Upper lobe of left lung (tissue), 6 donors: Measurements from ENCODE around the gene PSTK. TPM values are rescaled to one million over a fixed set of nuclear protein-coding genes. Genes with fewer than 3 reads are reported as not detected.

ENCODE experiments used
- ATAC-seq, 2 donors: fragments of 200-7000 bp; cut with Tn5 transposase; one replicate each; pipeline ENCODE4 v1.9.1; 2022; ENCODE audit warnings: mild to moderate bottlenecking in 2 of 2, moderate library complexity in 2 of 2; ENCODE audit not compliant: low FRiP score in 2 of 2
- DNase-seq, 2 donors: peaks; one replicate each; pipeline ENCODE4 v3.0.0-alpha.2; 2019 to 2020
- H3K27ac ChIP-seq, 4 donors: fragments of 200-600 bp; sonication (generic); one replicate each; pipeline ENCODE4 v1.5.1; 2016 to 2019
- H3K27me3 ChIP-seq, 4 donors: fragments of 200-600 bp; sonication (generic); one replicate each; pipeline ENCODE4 v1.5.1; 2017 to 2019
- H3K36me3 ChIP-seq, 4 donors: fragments of 200-600 bp; sonication (generic); one replicate each; pipeline ENCODE4 v1.5.1; 2016 to 2019
- H3K4me1 ChIP-seq, 4 donors: fragments of 200-600 bp; sonication (generic); one replicate each; pipeline ENCODE4 v1.5.1; 2018 to 2019
- H3K4me3 ChIP-seq, 4 donors: fragments of 200-600 bp; sonication (generic); one replicate each; pipeline ENCODE4 v1.5.1; 2017 to 2019; ENCODE audit warnings: mild to moderate bottlenecking in 2 of 4, moderate library complexity in 1 of 4
- H3K9me3 ChIP-seq, 4 donors: fragments of 200-600 bp; sonication (generic); one replicate each; pipeline ENCODE4 v1.5.1; 2018 to 2019
- CTCF ChIP-seq, 6 experiments: fragments of 450-650 bp in 4 of 6; fragments of 200-600 bp in 2 of 6; sonication (generic) in 2 of 6; IDR thresholded peaks; one replicate each; pipeline ENCODE4 v1.5.1; 2016 to 2019; ENCODE audit warnings: antibody characterized with exemption in 6 of 6
- EP300 ChIP-seq, 4 donors: sonication (generic); formaldehyde crosslinking; IDR thresholded peaks; one replicate each; pipeline ENCODE4 v1.5.1; 2017; ENCODE audit warnings: antibody characterized with exemption in 4 of 4, control low read depth in 2 of 4
- POLR2A ChIP-seq, 4 donors: fragments of 450-650 bp; IDR thresholded peaks; one replicate each; pipeline ENCODE4 v1.5.1; 2016 to 2017; ENCODE audit warnings: antibody characterized with exemption in 4 of 4, mild to moderate bottlenecking in 2 of 4
- POLR2AphosphoS5 ChIP-seq, 2 donors: sonication (generic); formaldehyde crosslinking; IDR thresholded peaks; one replicate each; pipeline ENCODE4 v1.5.1; 2017; ENCODE audit warnings: antibody characterized with exemption in 2 of 2
- WGBS, 2 donors: methylation state at CpG; one replicate each; pipeline ENCODE4 v1.1.5; 2017 to 2018; 5-methylcytosine and 5-hydroxymethylcytosine counted together
- total RNA-seq, 6 donors: library from RNA; depleted of rRNA in 4 of 6; stranded (reverse); fragments of >200 nt in 4 of 6; gene quantifications; one replicate each; pipeline versions ENCODE4 v1.1.0 to v1.2.1, GENCODE V29; 2016 to 2021
- donor health status: DM: no; HTN: no; CAD: no; lungs with moderate emphysema.
- donor health status: DM: no; HTN: yes; CAD: no; lungs with severe emphysema.

The PSTK gene
- total RNA-seq, 6 donors from 2014 or later: 1.4 to 6.2 (median 3.7) TPM

DNA sequence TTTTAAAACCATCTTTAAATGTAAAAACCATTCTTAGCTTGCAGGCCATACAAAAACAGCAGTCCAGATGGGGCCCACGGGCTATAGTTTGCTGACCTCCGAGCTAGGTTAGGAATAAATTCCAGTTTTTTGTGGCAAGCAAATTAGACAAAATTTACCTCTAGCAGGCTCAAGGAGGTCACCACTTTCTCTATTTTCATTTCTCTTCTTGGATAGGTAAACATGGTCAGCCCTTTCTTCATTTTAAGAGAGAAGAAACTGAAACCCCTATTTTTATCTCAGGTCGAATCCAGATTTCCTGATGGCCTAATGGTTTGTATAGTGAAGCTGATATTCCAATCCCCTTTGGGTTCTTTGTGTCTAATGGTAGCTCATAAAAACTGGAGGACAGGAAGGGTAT lies 17.7 kb downstream of the PSTK start:
- H3K36me3 ChIP-seq: peaks cover 9 to 52% (median 19%) of the 10 kb centered on the region in 4 donors
- no peak for ATAC-seq
- peaks cover 8 to 15% (median 10%) of the 10 kb centered on the region in 4 donors for H3K4me1 ChIP-seq
- H3K27me3 ChIP-seq: no peaks in the 10 kb centered on the region
- DNase-seq: no peak
- WGBS, 2 donors: 83 to 84% methylated on average over 3 of the region's 3 CpGs
- no peak overlapping the region for H3K27ac ChIP-seq
- H3K9me3 ChIP-seq: no peaks in the 10 kb centered on the region
- TF ChIP-seq POLR2A (IDR thresholded peaks at IDR 0.05) (no peak), POLR2AphosphoS5 (IDR thresholded peaks at IDR 0.05) (no peak), CTCF (IDR thresholded peaks at IDR 0.05) (no peak)
- no peak overlapping the region for H3K4me3 ChIP-seq

GRCh38 chr10:122998360-122998917 lies 18.2 kb downstream of the PSTK start:
- ATAC-seq (no peak), DNase-seq (no peak)
- Histone ChIP-seq H3K27ac (no peak overlapping the region), H3K9me3 (no peaks in the 10 kb centered on the region), H3K4me1 (peaks cover 8 to 15% (median 10%) of the 10 kb centered on the region in 4 donors), H3K36me3 (peaks cover 9 to 50% (median 19%) of the 10 kb centered on the region in 4 donors), H3K4me3 (no peak overlapping the region), H3K27me3 (no peaks in the 10 kb centered on the region)
- WGBS, 2 donors: 88 to 90% methylated on average over 6 of the region's 6 CpGs
- TF ChIP-seq EP300 (IDR thresholded peaks at IDR 0.05): no peak
- TF ChIP-seq POLR2AphosphoS5 (IDR thresholded peaks at IDR 0.05): no peak
- TF ChIP-seq POLR2A (IDR thresholded peaks at IDR 0.05): no peak
- TF ChIP-seq CTCF (IDR thresholded peaks at IDR 0.05): no peak

- Histone ChIP-seq H3K27me3 (no peaks in the 10 kb centered on the region), H3K4me1 (peaks cover 8 to 15% (median 10%) of the 10 kb centered on the region in 4 donors), H3K27ac (no peak overlapping the region), H3K36me3 (peaks cover 7 to 45% (median 16%) of the 10 kb centered on the region in 4 donors), H3K9me3 (no peaks in the 10 kb centered on the region), H3K4me3 (no peak overlapping the region)
- DNase-seq: no peak
- WGBS, 2 donors: 93 to 94% methylated on average over 3 of the region's 3 CpGs
- TF ChIP-seq POLR2AphosphoS5 (IDR thresholded peaks at IDR 0.05): no peak
- no peak for TF ChIP-seq EP300 (IDR thresholded peaks at IDR 0.05)
- TF ChIP-seq POLR2A (IDR thresholded peaks at IDR 0.05): no peak
- TF ChIP-seq CTCF (IDR thresholded peaks at IDR 0.05): no peak
- ATAC-seq: no peak
Measured at GRCh38 chr10:122998934-122999333, 18.7 kb downstream of the PSTK start.

GRCh38 chr10:122999347-122999746 lies 19.1 kb downstream of the PSTK start:
- H3K36me3 ChIP-seq: peaks cover 3 to 41% (median 12%) of the 10 kb centered on the region in 4 donors
- ATAC-seq: no peak
- DNase-seq: no peak
- H3K4me3 ChIP-seq: no peak overlapping the region
- no peaks in the 10 kb centered on the region for H3K9me3 ChIP-seq
- no peaks in the 10 kb centered on the region for H3K27me3 ChIP-seq
- WGBS, 2 donors: 47 to 63% methylated on average over 3 of the region's 3 CpGs
- H3K4me1 ChIP-seq: peaks cover 8 to 15% (median 10%) of the 10 kb centered on the region in 4 donors
- no peak overlapping the region for H3K27ac ChIP-seq
- TF ChIP-seq EP300 (IDR thresholded peaks at IDR 0.05): no peak
- TF ChIP-seq CTCF (IDR thresholded peaks at IDR 0.05): no peak
- TF ChIP-seq POLR2A (IDR thresholded peaks at IDR 0.05): no peak
- no peak for TF ChIP-seq POLR2AphosphoS5 (IDR thresholded peaks at IDR 0.05)

GRCh38 chr10:123000155-123000554 lies 20.0 kb downstream of the PSTK start:
- Histone ChIP-seq H3K9me3 (no peaks in the 10 kb centered on the region), H3K4me1 (peaks cover 8 to 15% (median 10%) of the 10 kb centered on the region in 4 donors), H3K27me3 (no peaks in the 10 kb centered on the region), H3K4me3 (no peak overlapping the region), H3K27ac (no peak overlapping the region), H3K36me3 (peaks cover 0 to 33% (median 9%) of the 10 kb centered on the region in 4 donors)
- TF ChIP-seq POLR2A (IDR thresholded peaks at IDR 0.05) (no peak), CTCF (IDR thresholded peaks at IDR 0.05) (no peak), POLR2AphosphoS5 (IDR thresholded peaks at IDR 0.05) (no peak), EP300 (IDR thresholded peaks at IDR 0.05) (no peak)
- no peak for DNase-seq
- no peak for ATAC-seq
- 88 to 94% methylated on average over 3 of the region's 3 CpGs for WGBS, 2 donors
